Spleen (tissue), 11 donors: Measurements from ENCODE around the gene C4orf50. TPM values are rescaled to one million over a fixed set of nuclear protein-coding genes. Genes with fewer than 3 reads are reported as not detected.

Experiments used
- DNase-seq: peaks from one replicate; pipeline ENCODE4 v3.0.0-alpha.2; 2020
- H3K27ac ChIP-seq, 8 donors: fragments of 200-600 bp; sonication (generic) in 7 of 8; 1 replicate in 4 of 8; 2 replicates in 4 of 8; pipeline versions ENCODE4 v1.5.0 to v1.8.0; 2016 to 2021; ENCODE audit warnings: inconsistent platforms in 4 of 8, mild to moderate bottlenecking in 4 of 8, moderate library complexity in 1 of 8
- H3K27me3 ChIP-seq, 7 donors: fragments of 200-600 bp; sonication (generic) in 6 of 7; replicated peaks in 1 of 7; 1 replicate in 4 of 7; 2 replicates in 3 of 7; pipeline versions ENCODE4 v1.5.0 to v1.8.0; 2016 to 2021; ENCODE audit warnings: inconsistent platforms in 3 of 7, mild to moderate bottlenecking in 1 of 7
- H3K36me3 ChIP-seq, 6 donors: fragments of 200-600 bp; sonication (generic) in 5 of 6; 1 replicate in 4 of 6; 2 replicates in 2 of 6; pipeline versions ENCODE4 v1.5.0 to v1.8.0; 2016 to 2021; ENCODE audit warnings: inconsistent platforms in 2 of 6
- H3K4me1 ChIP-seq, 6 donors: fragments of 200-600 bp; sonication (generic) in 5 of 6; 1 replicate in 3 of 6; 2 replicates in 3 of 6; pipeline versions ENCODE4 v1.5.0 to v1.8.0; 2016 to 2021; ENCODE audit warnings: inconsistent platforms in 3 of 6
- H3K4me3 ChIP-seq, 8 donors: fragments of 200-600 bp; sonication (generic) in 7 of 8; 1 replicate in 4 of 8; 2 replicates in 4 of 8; pipeline versions ENCODE4 v1.5.0 to v1.8.0; 2016 to 2021; ENCODE audit warnings: inconsistent platforms in 4 of 8, mild to moderate bottlenecking in 4 of 8, moderate library complexity in 2 of 8
- H3K9me3 ChIP-seq, 8 donors: fragments of 200-600 bp; sonication (generic) in 7 of 8; 1 replicate in 4 of 8; 2 replicates in 4 of 8; pipeline versions ENCODE4 v1.5.0 to v1.8.0; 2016 to 2021; ENCODE audit warnings: inconsistent platforms in 4 of 8
- POLR2A ChIP-seq, 3 donors: fragments of 450-650 bp; IDR thresholded peaks; one replicate each; pipeline ENCODE4 v1.5.1; 2017; ENCODE audit warnings: antibody characterized with exemption in 3 of 3, mild to moderate bottlenecking in 1 of 3
- POLR2AphosphoS5 ChIP-seq, 3 donors: sonication (generic); formaldehyde crosslinking; IDR thresholded peaks; one replicate each; pipeline ENCODE4 v1.5.1; 2017; ENCODE audit warnings: antibody characterized with exemption in 3 of 3
- WGBS, 5 donors: extraction: QIAGEN DNeasy Blood & Tissue Kit in 3 of 5; methylation state at CpG; one replicate each; pipeline versions ENCODE4 v1.1.5 to v1.1.7; 2013 to 2018; 5-methylcytosine and 5-hydroxymethylcytosine counted together
- intact Hi-C: fragments of 100-400 bp; cut with DNase I; formaldehyde crosslinking; loops from one replicate; pipeline ENCODE4 v1.15.0; 2023; ENCODE audit warnings: low total_unique reads
- polyA plus RNA-seq, 3 donors: library from polyadenylated mRNA; stranded (reverse); fragments of 200-250 nt; gene quantifications; one replicate each; pipeline ENCODE4 v1.2.1, GENCODE V29; 2013
- total RNA-seq, 7 donors: library from RNA; depleted of rRNA in 3 of 7; stranded (reverse); fragments of >200 nt in 3 of 7; fragmentation: NEBNext Ultra II Directional in 4 of 7; extraction: Animal tissue kit (Norgen Biotek cat#: 25700) in 4 of 7; gene quantifications; one replicate each; pipeline versions ENCODE4 v1.1.0 to v1.2.1, GENCODE V29; 2016 to 2021
- TF ChIP-seq, protein P1 (sequence below), 11 experiments: fragments of 200-600 bp in 7 of 11; fragments of 450-650 bp in 4 of 11; sonication (generic) in 4 of 11; IDR thresholded peaks in 8 of 11; conservative IDR thresholded peaks in 3 of 11; 1 replicate in 7 of 11; 2 replicates in 4 of 11; pipeline versions ENCODE4 v1.4.0 to v1.8.0; 2016 to 2021; ENCODE audit warnings: antibody characterized with exemption in 11 of 11, inconsistent platforms in 4 of 11, mild to moderate bottlenecking in 1 of 11
- donor health status: healthy with polysubstance abuse.
- donor health status: DM: no; HTN: no; CAD: no; lungs with moderate emphysema.
- donor health status: DM: no; HTN: no; CAD: no.
- donor health status: Bipolar disorder and iron deficiency.
- donor health status: healthy.
- donor health status: DM: no; HTN: no; CAD: no.
- donor health status: DM: yes; HTN: yes; CAD: no.

The C4orf50 gene
- total and polyA plus RNA-seq, 10 donors, result 0.02 to 2.5 (median 0.30) TPM

DNA sequence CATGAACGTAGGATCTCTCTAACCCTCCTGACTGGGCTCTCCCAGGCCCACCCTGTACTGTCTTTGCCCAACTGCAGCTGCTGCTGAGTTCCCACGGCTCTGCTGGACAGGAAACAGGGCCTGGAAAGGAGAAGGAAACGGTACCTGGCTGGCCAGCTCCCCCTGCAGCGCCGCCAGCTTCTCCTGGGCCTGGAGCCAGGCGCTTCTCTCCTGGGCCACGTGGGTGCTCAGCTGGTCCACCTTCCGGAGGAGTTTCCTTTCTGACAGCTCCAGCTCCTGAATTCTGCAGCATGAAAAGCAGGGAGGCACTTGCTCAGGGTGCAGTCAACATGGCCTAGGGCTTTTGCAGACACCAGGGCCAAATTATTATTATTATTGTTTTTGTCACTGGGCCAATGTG is 6.5 kb downstream of the C4orf50 start:
- DNase-seq, result no peak
- no peaks in the 10 kb centered on the region for H3K9me3 ChIP-seq
- peaks cover 0 to 6% (median 0%) of the 10 kb centered on the region in 6 donors for H3K4me1 ChIP-seq
- peaks cover 0 to 61% (median 16%) of the 10 kb centered on the region in 7 donors for H3K27me3 ChIP-seq
- 2 to 24% (median 5%) methylated on average over 3 to 8 of the region's 8 CpGs for WGBS, 5 donors
- H3K27ac ChIP-seq, result no peak overlapping the region
- H3K36me3 ChIP-seq, result no peaks in the 10 kb centered on the region
- TF ChIP-seq POLR2A (IDR thresholded peaks at IDR 0.05) (no peak), POLR2AphosphoS5 (IDR thresholded peaks at IDR 0.05) (no peak)
- TF ChIP-seq, protein P1, sequence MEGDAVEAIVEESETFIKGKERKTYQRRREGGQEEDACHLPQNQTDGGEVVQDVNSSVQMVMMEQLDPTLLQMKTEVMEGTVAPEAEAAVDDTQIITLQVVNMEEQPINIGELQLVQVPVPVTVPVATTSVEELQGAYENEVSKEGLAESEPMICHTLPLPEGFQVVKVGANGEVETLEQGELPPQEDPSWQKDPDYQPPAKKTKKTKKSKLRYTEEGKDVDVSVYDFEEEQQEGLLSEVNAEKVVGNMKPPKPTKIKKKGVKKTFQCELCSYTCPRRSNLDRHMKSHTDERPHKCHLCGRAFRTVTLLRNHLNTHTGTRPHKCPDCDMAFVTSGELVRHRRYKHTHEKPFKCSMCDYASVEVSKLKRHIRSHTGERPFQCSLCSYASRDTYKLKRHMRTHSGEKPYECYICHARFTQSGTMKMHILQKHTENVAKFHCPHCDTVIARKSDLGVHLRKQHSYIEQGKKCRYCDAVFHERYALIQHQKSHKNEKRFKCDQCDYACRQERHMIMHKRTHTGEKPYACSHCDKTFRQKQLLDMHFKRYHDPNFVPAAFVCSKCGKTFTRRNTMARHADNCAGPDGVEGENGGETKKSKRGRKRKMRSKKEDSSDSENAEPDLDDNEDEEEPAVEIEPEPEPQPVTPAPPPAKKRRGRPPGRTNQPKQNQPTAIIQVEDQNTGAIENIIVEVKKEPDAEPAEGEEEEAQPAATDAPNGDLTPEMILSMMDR (IDR thresholded peaks at IDR 0.05 in 8 of 11, conservative IDR thresholded peaks at IDR 0.05 in 3 of 11), result no peak
- no peak overlapping the region for H3K4me3 ChIP-seq
- intact Hi-C loops, result no loop called here

DNA sequence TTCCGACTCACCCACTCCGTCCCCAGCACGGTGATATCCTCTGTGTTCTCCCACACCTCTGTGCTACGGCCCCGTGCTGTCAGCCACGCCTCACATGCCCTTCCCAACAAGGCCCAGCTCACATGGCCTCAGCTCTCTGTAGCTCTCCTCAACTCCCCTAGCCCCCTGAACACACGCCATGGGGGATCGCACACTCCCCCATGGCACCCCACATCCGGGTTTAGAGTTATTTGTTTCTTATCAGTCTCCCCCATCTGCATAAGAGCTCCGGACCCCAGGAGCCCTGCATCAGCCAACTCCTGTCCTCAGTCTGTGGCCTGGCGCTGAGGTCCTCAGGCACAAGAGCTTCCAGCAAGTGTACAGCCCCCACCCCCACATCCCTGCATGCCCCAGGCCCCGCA is 7.0 kb downstream of the C4orf50 start:
- intact Hi-C loops, result no loop called here
- DNase-seq, result no peak
- no peak overlapping the region for H3K27ac ChIP-seq
- H3K9me3 ChIP-seq, result no peaks in the 10 kb centered on the region
- H3K27me3 ChIP-seq, result peaks cover 0 to 65% (median 16%) of the 10 kb centered on the region in 7 donors
- TF ChIP-seq, protein P1 (IDR thresholded peaks at IDR 0.05 in 8 of 11, conservative IDR thresholded peaks at IDR 0.05 in 3 of 11), result no peak
- no peak for TF ChIP-seq POLR2AphosphoS5 (IDR thresholded peaks at IDR 0.05)
- TF ChIP-seq POLR2A (IDR thresholded peaks at IDR 0.05), result no peak
- peaks cover 0 to 6% (median 0%) of the 10 kb centered on the region in 6 donors for H3K4me1 ChIP-seq
- H3K4me3 ChIP-seq, result no peak overlapping the region
- H3K36me3 ChIP-seq, result no peaks in the 10 kb centered on the region
- WGBS, 5 donors, result 19 to 29% (median 22%) methylated on average over 11 to 12 of the region's 12 CpGs

DNA sequence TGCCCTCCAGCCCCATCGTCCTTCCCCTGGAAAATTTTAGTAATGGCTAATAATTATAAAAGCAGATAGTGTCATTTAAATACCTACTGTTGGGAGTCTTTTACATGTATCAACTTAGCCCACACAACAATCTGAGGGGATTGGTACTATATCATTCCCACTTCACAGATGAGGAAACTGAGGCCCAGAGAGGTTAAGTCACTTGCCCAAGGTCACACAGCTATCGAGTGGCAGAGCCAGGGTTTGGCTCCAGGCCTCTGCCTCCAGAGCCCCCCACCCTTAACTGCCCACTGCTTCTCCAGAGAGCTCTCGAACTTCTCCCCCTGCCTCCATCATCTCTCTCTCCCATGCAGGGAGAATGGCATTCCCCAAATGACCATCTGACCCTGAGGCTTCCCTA is 7.4 kb downstream of the C4orf50 start:
- no peaks in the 10 kb centered on the region for H3K36me3 ChIP-seq
- peak; percentile 24 for DNase-seq
- H3K27me3 ChIP-seq, result peaks cover 0 to 67% (median 16%) of the 10 kb centered on the region in 7 donors
- WGBS, 5 donors, result 62 to 87% (median 69%) methylated on average over 3 of the region's 3 CpGs
- no peak overlapping the region for H3K27ac ChIP-seq
- H3K4me3 ChIP-seq, result no peak overlapping the region
- peaks cover 0 to 6% (median 0%) of the 10 kb centered on the region in 6 donors for H3K4me1 ChIP-seq
- H3K9me3 ChIP-seq, result no peaks in the 10 kb centered on the region
- intact Hi-C loops, result no loop called here
- no peak for TF ChIP-seq POLR2A (IDR thresholded peaks at IDR 0.05)
- TF ChIP-seq, protein P1 (IDR thresholded peaks at IDR 0.05 in 8 of 11, conservative IDR thresholded peaks at IDR 0.05 in 3 of 11), result no peak
- no peak for TF ChIP-seq POLR2AphosphoS5 (IDR thresholded peaks at IDR 0.05)

DNA sequence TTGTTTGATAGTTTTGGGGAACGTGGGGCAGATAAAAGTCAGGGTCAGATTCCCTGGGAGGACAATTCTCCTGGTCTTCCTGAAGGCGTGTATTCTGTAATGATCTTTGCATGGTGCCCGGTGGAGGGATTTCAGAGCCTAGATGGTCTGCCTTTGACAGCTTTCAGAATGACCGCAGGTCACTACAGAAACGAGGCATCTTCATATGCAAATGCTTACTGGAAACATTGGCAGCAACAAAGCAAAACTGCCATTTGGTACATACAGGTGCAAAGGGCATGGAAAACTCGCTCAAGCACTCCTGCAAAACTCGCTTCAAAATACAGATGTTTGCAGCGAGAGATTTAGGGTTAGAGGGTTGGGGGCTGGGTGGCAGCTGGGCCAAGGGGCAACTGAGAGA is 8.8 kb downstream of the C4orf50 start:
- no peak for DNase-seq
- Histone ChIP-seq H3K27ac (no peak overlapping the region), H3K4me3 (no peak overlapping the region), H3K27me3 (peaks cover 0 to 67% (median 16%) of the 10 kb centered on the region in 7 donors), H3K4me1 (peaks cover 0 to 6% (median 0%) of the 10 kb centered on the region in 6 donors), H3K36me3 (no peaks in the 10 kb centered on the region), H3K9me3 (no peaks in the 10 kb centered on the region)
- intact Hi-C loops, result no loop called here
- 53 to 67% (median 60%) methylated on average over 8 of the region's 8 CpGs for WGBS, 5 donors
- TF ChIP-seq POLR2A (IDR thresholded peaks at IDR 0.05), result no peak
- TF ChIP-seq, protein P1 (IDR thresholded peaks at IDR 0.05 in 8 of 11, conservative IDR thresholded peaks at IDR 0.05 in 3 of 11), result no peak
- no peak for TF ChIP-seq POLR2AphosphoS5 (IDR thresholded peaks at IDR 0.05)
